HepG2 (cell line): ENCODE data around the gene FOXD2. TPM values are rescaled to one million over a fixed set of nuclear protein-coding genes. Genes with fewer than 3 reads are reported as not detected.

ENCODE experiments used
- ATAC-seq: fragments of 200-7000 bp; cut with Tn5 transposase; 3 replicates; pipeline ENCODE4 v1.9.1; 2020; ENCODE audit warnings: mild to moderate bottlenecking, moderate library complexity
- BruUV-seq: library from RNA; stranded (reverse); fragments of 400-500 nt; replicated peaks from 2 replicates; lab custom pipeline; 2021; lab: Mats Ljungman, UMichigan
- CTCF ChIA-PET: fragments of 300-600 bp; formaldehyde crosslinking; extraction: SDS; loops from one replicate; lab custom pipeline; 2021; ENCODE audit warnings: low total read pairs, inconsistent platforms, low intra/inter-chr PET ratio; lab: Yijun Ruan, JAX
- POLR2A ChIA-PET: fragments of 350-600 bp; sonication (Branson Sonifier 250); formaldehyde crosslinking; loops from one replicate; lab custom pipeline; 2020; ENCODE audit warnings: antibody characterized with exemption, inconsistent platforms; lab: Yijun Ruan, JAX
- DNase-seq: peaks from one replicate; pipeline ENCODE4 v3.0.0-alpha.2; 2015; ENCODE audit warnings: low spot score
- FAIRE-seq: peaks from 3 replicates; lab custom pipeline; 2011; peaks lifted over from hg19 to GRCh38; lab: Jason Lieb, UNC
- H2AFZ ChIP-seq: one replicate; pipeline ENCODE4 v1.6.1; 2011; ENCODE audit warnings: low read length, inconsistent platforms
- H3K27ac ChIP-seq: fragments of 300-600 bp; 3 replicates; pipeline ENCODE4 v1.8.0; 2011; ENCODE audit warnings: mixed run types, mild to moderate bottlenecking, mixed read lengths, low read length, inconsistent platforms; ENCODE audit not compliant: insufficient read depth; ENCODE audit errors: extremely low read length
- H3K27me3 ChIP-seq, 2 experiments: fragments of 200-600 bp in 1 of 2; 2 replicates in 1 of 2; 3 replicates in 1 of 2; pipeline versions ENCODE4 v1.6.0 to v1.8.0; 2011; ENCODE audit warnings: low read length in 2 of 2, mild to moderate bottlenecking in 2 of 2, moderate library complexity in 2 of 2, inconsistent platforms in 1 of 2; ENCODE audit not compliant: insufficient read depth in 2 of 2, control insufficient read depth in 1 of 2
- H3K36me3 ChIP-seq, 2 experiments: fragments of 200-600 bp in 1 of 2; replicated peaks in 1 of 2; 2 replicates in 1 of 2; 3 replicates in 1 of 2; pipeline versions ENCODE4 v1.5.1 to v1.8.0; 2011; ENCODE audit warnings: low read length in 2 of 2, inconsistent platforms in 1 of 2; ENCODE audit not compliant: insufficient read depth in 2 of 2, control insufficient read depth in 1 of 2
- H3K4me1 ChIP-seq: 2 replicates; pipeline ENCODE4 v1.5.1; 2012; ENCODE audit warnings: low read length, inconsistent platforms; ENCODE audit not compliant: insufficient read depth
- H3K4me2 ChIP-seq: 2 replicates; pipeline ENCODE4 v1.6.0; 2011; ENCODE audit warnings: low read depth, low read length, inconsistent platforms
- H3K4me3 ChIP-seq, 3 experiments: fragments of 200-600 bp in 1 of 3; sonication (generic), shearing (Covaris generic) in 1 of 3; replicated peaks in 1 of 3; 2 replicates each; pipeline ENCODE4 v1.5.1; 2011 to 2016; ENCODE audit warnings: low read length in 3 of 3, inconsistent platforms in 2 of 3, low read depth in 2 of 3, mild to moderate bottlenecking in 2 of 3, control low read depth in 1 of 3, mixed read lengths in 1 of 3; ENCODE audit not compliant: insufficient read depth in 1 of 3
- H3K79me2 ChIP-seq: one replicate; pipeline ENCODE4 v1.6.1; 2011; ENCODE audit warnings: low read length, inconsistent platforms; ENCODE audit not compliant: insufficient read depth
- H3K9ac ChIP-seq: 2 replicates; pipeline ENCODE4 v1.6.0; 2011; ENCODE audit warnings: mild to moderate bottlenecking, low read depth, low read length, inconsistent platforms; ENCODE audit not compliant: insufficient read depth
- H3K9me3 ChIP-seq: 2 replicates; pipeline ENCODE4 v1.5.1; 2012; ENCODE audit warnings: mild to moderate bottlenecking, low read length
- H4K20me1 ChIP-seq: 2 replicates; pipeline ENCODE4 v1.6.0; 2011; ENCODE audit warnings: inconsistent platforms, mild to moderate bottlenecking, low read length, moderate library complexity; ENCODE audit not compliant: insufficient read depth
- ATAD3A ChIP-seq: sonication (generic); formaldehyde crosslinking; IDR thresholded peaks from 2 replicates; pipeline ENCODE4 v1.4.0; 2020; ENCODE audit warnings: missing genetic modification reagents
- BHLHE40 ChIP-seq: IDR thresholded peaks from 2 replicates; pipeline ENCODE4 v1.6.1; 2011; ENCODE audit warnings: low read length, improper control_type of control experiment
- ELF3 ChIP-seq: IDR thresholded peaks from 2 replicates; pipeline ENCODE4 v1.6.1; 2016; ENCODE audit warnings: missing genetic modification reagents, missing compliant biosample characterization
- FOXA1 ChIP-seq, 2 experiments: fragments of 450-650 bp in 1 of 2; sonication (generic) in 1 of 2; formaldehyde crosslinking in 1 of 2; IDR thresholded peaks; 2 replicates each; pipeline versions ENCODE4 v1.4.0 to v1.6.1; 2016 to 2020; ENCODE audit warnings: missing genetic modification reagents in 1 of 2
- KAT8 ChIP-seq: IDR thresholded peaks from 2 replicates; pipeline ENCODE4 v1.6.1; 2016; ENCODE audit warnings: missing genetic modification reagents, missing compliant biosample characterization
- KLF6 ChIP-seq: IDR thresholded peaks from 2 replicates; pipeline ENCODE4 v1.8.0; 2016; ENCODE audit warnings: missing biosample characterization, missing genetic modification reagents
- MAFK ChIP-seq, 2 experiments: IDR thresholded peaks in 1 of 2; conservative IDR thresholded peaks in 1 of 2; 2 replicates each; pipeline ENCODE4 v1.6.1; 2011; ENCODE audit warnings: improper control_type of control experiment in 2 of 2, low read length in 2 of 2
- NFE2 ChIP-seq: sonication (generic); formaldehyde crosslinking; IDR thresholded peaks from 2 replicates; pipeline ENCODE4 v1.4.0; 2020; ENCODE audit warnings: missing genetic modification reagents
- NFIB ChIP-seq: sonication (generic); formaldehyde crosslinking; IDR thresholded peaks from 2 replicates; pipeline ENCODE4 v1.9.0; 2021; ENCODE audit warnings: missing genetic modification reagents, mild to moderate bottlenecking, borderline replicate concordance
- NKX3-1 ChIP-seq: sonication (generic); formaldehyde crosslinking; IDR thresholded peaks from 2 replicates; pipeline ENCODE4 v1.5.0; 2020; ENCODE audit warnings: missing genetic modification reagents
- PCBP1 ChIP-seq: fragments of 200-400 bp; formaldehyde crosslinking; IDR thresholded peaks from 2 replicates; pipeline ENCODE4 v1.6.1; 2017; ENCODE audit warnings: mild to moderate bottlenecking, low read depth, low read length, borderline replicate concordance
- PHF21A ChIP-seq: sonication (generic); formaldehyde crosslinking; IDR thresholded peaks from 2 replicates; pipeline ENCODE4 v1.5.0; 2020; ENCODE audit warnings: mild to moderate bottlenecking, missing genetic modification reagents
- POLR2AphosphoS5 ChIP-seq: IDR thresholded peaks from 2 replicates; pipeline ENCODE4 v1.6.1; 2012; ENCODE audit warnings: low read depth, low read length
- PPARG ChIP-seq: conservative IDR thresholded peaks from 2 replicates; pipeline ENCODE4 v1.6.1; 2016; ENCODE audit warnings: missing biosample characterization, missing genetic modification reagents
- ZBTB8A ChIP-seq: sonication (generic); formaldehyde crosslinking; IDR thresholded peaks from 2 replicates; pipeline ENCODE4 v1.4.0; 2020; ENCODE audit warnings: mild to moderate bottlenecking, low read depth, missing genetic modification reagents, borderline replicate concordance
- ZEB1 ChIP-seq: IDR thresholded peaks from 2 replicates; pipeline ENCODE4 v1.6.1; 2012; ENCODE audit warnings: mild to moderate bottlenecking, low read depth, inconsistent platforms; ENCODE audit not compliant: insufficient replicate concordance
- ZNF138 ChIP-seq: sonication (generic); formaldehyde crosslinking; IDR thresholded peaks from 2 replicates; pipeline ENCODE4 v1.5.0; 2020; ENCODE audit warnings: mild to moderate bottlenecking, low read depth, missing genetic modification reagents
- ZNF7 ChIP-seq: IDR thresholded peaks from 2 replicates; pipeline ENCODE4 v1.6.1; 2016; ENCODE audit warnings: missing biosample characterization, missing genetic modification reagents
- ZNF709 ChIP-seq: sonication (generic); formaldehyde crosslinking; IDR thresholded peaks from 2 replicates; pipeline ENCODE4 v1.5.0; 2020; ENCODE audit warnings: mild to moderate bottlenecking, missing genetic modification reagents
- ZNF775 ChIP-seq: sonication (generic); formaldehyde crosslinking; IDR thresholded peaks from 2 replicates; pipeline ENCODE4 v1.4.0; 2020; ENCODE audit warnings: missing genetic modification reagents, mild to moderate bottlenecking, moderate library complexity, borderline replicate concordance
- WGBS: methylation state at CpG from one replicate; pipeline ENCODE4 v1.1.6; 2017; ENCODE audit warnings: low lambda C conversion rate; 5-methylcytosine and 5-hydroxymethylcytosine counted together
- in situ Hi-C: cut with HindIII; loops from 2 replicates; pipeline ENCODE4 v1.10.0; 2017; ENCODE audit warnings: low pct_unique_long_range_greater_than_20kb; ENCODE audit not compliant: extremely low pct_ligation_motif_present
- intact Hi-C: fragments of 100-400 bp; cut with micrococcal nuclease; formaldehyde crosslinking; loops from one replicate; pipeline ENCODE4 v1.10.0; 2022; ENCODE audit not compliant: unreplicated experiment
- polyA plus RNA-seq, 8 experiments: library from polyadenylated mRNA; depleted of rRNA in 3 of 8; stranded (reverse) in 7 of 8; unstranded in 1 of 8; fragments of >200 nt; fragmentation: Illumina TruSeq in 4 of 8; extraction: Trizol in 4 of 8; gene quantifications; 2 replicates each; pipeline versions ENCODE4 v1.2.1 to v1.2.3, GENCODE V29; 2011 to 2016; ENCODE audit warnings: low read depth in 4 of 8, missing spikeins in 1 of 8, mixed read lengths in 1 of 8; ENCODE audit not compliant: insufficient read depth in 1 of 8
- total RNA-seq, 5 experiments: library from RNA; depleted of rRNA; stranded (reverse); fragments of >200 nt; fragmentation: Illumina TruSeq; extraction: Trizol; gene quantifications; 2 replicates each; pipeline ENCODE4 v1.2.3, GENCODE V29; 2016; ENCODE audit warnings: low read depth in 1 of 5
- TF ChIP-seq, protein P1 (sequence below): sonication (generic); formaldehyde crosslinking; IDR thresholded peaks from 2 replicates; pipeline ENCODE4 v1.8.0; 2022; ENCODE audit warnings: missing genetic modification reagents, mild to moderate bottlenecking, moderate library complexity, borderline replicate concordance

Gene FOXD2
- total and polyA plus RNA-seq, 2 of the 13 experiments (the other 11 are each of a cell fraction or from before 2014, with no cell fraction given) = 0.01 to 0.09 TPM

DNA sequence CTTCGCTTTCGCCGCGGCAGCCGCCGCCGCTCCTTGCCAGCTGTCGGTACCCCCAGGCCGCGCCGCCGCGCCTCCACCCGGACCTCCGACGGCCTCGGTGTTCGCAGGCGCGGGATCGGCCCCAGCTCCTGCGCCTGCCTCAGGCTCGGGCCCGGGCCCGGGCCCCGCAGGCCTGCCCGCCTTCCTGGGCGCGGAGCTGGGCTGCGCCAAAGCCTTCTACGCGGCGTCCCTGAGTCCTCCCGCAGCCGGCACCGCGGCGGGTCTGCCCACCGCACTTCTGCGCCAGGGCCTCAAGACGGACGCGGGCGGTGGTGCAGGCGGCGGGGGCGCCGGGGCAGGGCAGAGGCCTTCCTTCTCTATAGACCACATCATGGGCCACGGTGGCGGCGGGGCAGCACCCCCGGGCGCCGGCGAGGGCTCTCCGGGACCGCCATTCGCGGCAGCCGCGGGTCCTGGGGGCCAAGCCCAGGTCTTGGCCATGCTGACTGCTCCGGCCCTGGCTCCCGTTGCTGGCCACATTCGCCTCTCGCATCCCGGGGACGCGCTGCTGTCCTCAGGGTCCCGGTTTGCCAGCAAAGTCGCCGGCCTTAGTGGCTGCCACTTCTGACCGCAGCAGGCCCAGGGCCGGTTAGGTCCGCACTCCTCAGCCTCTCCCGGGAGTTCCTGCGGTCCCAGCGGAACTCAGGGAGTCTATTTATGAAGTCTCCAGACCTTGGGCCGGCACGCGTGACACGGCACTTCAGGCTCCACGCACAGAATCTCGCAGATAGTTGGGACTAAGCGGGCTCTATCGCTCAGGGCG is 1.4 kb downstream of the FOXD2 start:
- BruUV-seq = no TSS peak
- Histone ChIP-seq H3K4me2 (no peak overlapping the region), H3K4me3 (no peak overlapping the region)

DNA sequence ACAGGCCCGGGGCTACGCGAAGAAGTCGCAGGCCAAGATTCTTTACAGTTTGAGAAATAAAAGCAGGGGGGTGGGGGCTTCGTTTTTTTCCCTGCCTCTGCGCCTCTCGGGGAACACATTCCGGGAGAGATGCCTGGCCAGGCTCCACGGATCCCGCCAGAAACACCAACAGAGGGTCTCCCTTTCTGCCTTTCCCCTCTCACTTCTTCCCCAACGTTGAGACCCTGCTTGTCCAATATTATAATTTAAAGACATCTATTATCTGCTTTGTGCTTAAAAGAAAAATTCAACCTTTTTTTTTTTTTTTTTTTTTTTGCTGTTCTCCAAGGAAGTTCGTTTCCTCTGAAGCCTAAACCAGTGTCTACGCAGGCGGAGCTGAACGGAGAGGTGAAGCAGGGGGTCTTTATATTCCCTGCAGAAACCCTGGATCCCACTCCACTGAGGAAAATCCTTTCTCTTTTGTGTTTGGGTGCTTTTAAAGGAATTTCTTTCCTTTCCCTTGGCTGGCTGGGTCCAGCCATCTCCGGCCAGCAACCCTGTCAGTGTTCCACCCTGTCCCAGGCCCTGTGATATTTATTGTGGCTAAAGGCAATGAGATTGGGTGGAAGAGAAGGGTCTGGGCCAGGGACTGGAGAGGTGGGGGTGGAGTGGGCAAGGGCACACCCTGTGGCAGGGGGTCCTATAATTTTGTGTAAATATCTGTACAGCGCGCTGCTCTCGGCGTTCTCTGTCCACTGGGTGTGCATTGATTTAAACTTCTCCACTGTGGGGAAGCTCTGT is 2.2 kb downstream of the FOXD2 start:
- CTCF ChIA-PET = no interaction called here
- 54% methylated on average over 20 of the region's 20 CpGs for WGBS
- DNase-seq (no peak), ATAC-seq (no peak), FAIRE-seq (no peak)
- no TSS peak for BruUV-seq
- H3K27me3 ChIP-seq = peaks cover 8 to 55% of the 10 kb centered on the region in 2 experiments; a peak in 4 of 5 replicates
- no peaks in the 10 kb centered on the region for H3K79me2 ChIP-seq
- H3K27ac ChIP-seq = no peak overlapping the region
- H3K36me3 ChIP-seq = no peaks in the 10 kb centered on the region
- H3K4me1 ChIP-seq = peaks cover 13% of the 10 kb centered on the region
- in situ Hi-C loops = no loop called here
- intact Hi-C loops = no loop called here
- no peak overlapping the region for H2AFZ ChIP-seq
- H3K9me3 ChIP-seq = no peaks in the 10 kb centered on the region
- POLR2A ChIA-PET = no interaction called here
- H3K4me3 ChIP-seq = no peak overlapping the region
- H3K4me2 ChIP-seq = no peak overlapping the region
- no peak overlapping the region for H3K9ac ChIP-seq
- peaks cover 2% of the 10 kb centered on the region; the same call in 1 of the 2 replicates for H4K20me1 ChIP-seq
- TF ChIP-seq ZNF7 = no peak
- no peak for TF ChIP-seq NFIB (CRISPR knock-in tag)
- no peak for TF ChIP-seq BHLHE40
- no peak for TF ChIP-seq ELF3 (CRISPR knock-in tag)
- no peak for TF ChIP-seq ZNF709 (CRISPR knock-in tag)
- no peak for TF ChIP-seq NFE2 (CRISPR knock-in tag)
- no peak for TF ChIP-seq ATAD3A
- no peak for TF ChIP-seq ZBTB8A (CRISPR knock-in tag)
- TF ChIP-seq, protein P1, sequence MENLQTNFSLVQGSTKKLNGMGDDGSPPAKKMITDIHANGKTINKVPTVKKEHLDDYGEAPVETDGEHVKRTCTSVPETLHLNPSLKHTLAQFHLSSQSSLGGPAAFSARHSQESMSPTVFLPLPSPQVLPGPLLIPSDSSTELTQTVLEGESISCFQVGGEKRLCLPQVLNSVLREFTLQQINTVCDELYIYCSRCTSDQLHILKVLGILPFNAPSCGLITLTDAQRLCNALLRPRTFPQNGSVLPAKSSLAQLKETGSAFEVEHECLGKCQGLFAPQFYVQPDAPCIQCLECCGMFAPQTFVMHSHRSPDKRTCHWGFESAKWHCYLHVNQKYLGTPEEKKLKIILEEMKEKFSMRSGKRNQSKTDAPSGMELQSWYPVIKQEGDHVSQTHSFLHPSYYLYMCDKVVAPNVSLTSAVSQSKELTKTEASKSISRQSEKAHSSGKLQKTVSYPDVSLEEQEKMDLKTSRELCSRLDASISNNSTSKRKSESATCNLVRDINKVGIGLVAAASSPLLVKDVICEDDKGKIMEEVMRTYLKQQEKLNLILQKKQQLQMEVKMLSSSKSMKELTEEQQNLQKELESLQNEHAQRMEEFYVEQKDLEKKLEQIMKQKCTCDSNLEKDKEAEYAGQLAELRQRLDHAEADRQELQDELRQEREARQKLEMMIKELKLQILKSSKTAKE (CRISPR knock-in tag) = no peak
- no peak for TF ChIP-seq PCBP1
- no peak for TF ChIP-seq KLF6
- no peak for TF ChIP-seq ZEB1

More for the DNA sequence above, 1.4 kb downstream of the FOXD2 start:
- ATAC-seq = no peak
- ChIA-PET POLR2A (no interaction called here), CTCF (no interaction called here)
- DNase-seq = no peak
- no peak overlapping the region for H3K27ac ChIP-seq
- no peak overlapping the region for H2AFZ ChIP-seq
- H3K36me3 ChIP-seq = no peaks in the 10 kb centered on the region
- in situ Hi-C loops = no loop called here
- H3K9me3 ChIP-seq = no peaks in the 10 kb centered on the region
- intact Hi-C loops = no loop called here
- no peak overlapping the region for H3K9ac ChIP-seq
- no peak for FAIRE-seq
- H4K20me1 ChIP-seq = 0 out of 2 replicates have a peak, but pooled peaks cover 2% of the 10 kb centered on the region
- 92% methylated on average over 41 of the region's 86 CpGs for WGBS
- TF ChIP-seq PHF21A (CRISPR knock-in tag) = no peak
- no peak for TF ChIP-seq KAT8
- TF ChIP-seq ZNF138 (CRISPR knock-in tag) = no peak
- no peak for TF ChIP-seq POLR2AphosphoS5
- TF ChIP-seq ZNF775 (CRISPR knock-in tag) = no peak
- TF ChIP-seq FOXA1 (IDR thresholded peaks at IDR 0.05) = no peak
- no peak for TF ChIP-seq FOXA1 (CRISPR knock-in tag; IDR thresholded peaks at IDR 0.05)
- TF ChIP-seq MAFK (conservative IDR thresholded peaks at IDR 0.05 in 1 of 2, IDR thresholded peaks at IDR 0.05 in 1 of 2; ENCODE audit: low read length in 2 of 2) = no peak
- no peak for TF ChIP-seq NKX3-1 (CRISPR knock-in tag)
- TF ChIP-seq PPARG (CRISPR knock-in tag) = no peak
- TF ChIP-seq, all 625 proteins: peak for 0
- H3K79me2 ChIP-seq = no peaks in the 10 kb centered on the region
- H3K27me3 ChIP-seq = peaks cover 8 to 47% of the 10 kb centered on the region in 2 experiments; a peak in 4 of 5 replicates
- peaks cover 13% of the 10 kb centered on the region for H3K4me1 ChIP-seq
